Measurements from ENCODE around the gene HMGA1. TPM values are rescaled to one million over a fixed set of nuclear protein-coding genes. Genes with fewer than 3 reads are reported as not detected.

HMGA1 gene
- total and polyA plus RNA-seq, 2 of the 13 experiments (the other 11 are each of a cell fraction or from before 2014, with no cell fraction given), result 117 to 145 TPM

DNA sequence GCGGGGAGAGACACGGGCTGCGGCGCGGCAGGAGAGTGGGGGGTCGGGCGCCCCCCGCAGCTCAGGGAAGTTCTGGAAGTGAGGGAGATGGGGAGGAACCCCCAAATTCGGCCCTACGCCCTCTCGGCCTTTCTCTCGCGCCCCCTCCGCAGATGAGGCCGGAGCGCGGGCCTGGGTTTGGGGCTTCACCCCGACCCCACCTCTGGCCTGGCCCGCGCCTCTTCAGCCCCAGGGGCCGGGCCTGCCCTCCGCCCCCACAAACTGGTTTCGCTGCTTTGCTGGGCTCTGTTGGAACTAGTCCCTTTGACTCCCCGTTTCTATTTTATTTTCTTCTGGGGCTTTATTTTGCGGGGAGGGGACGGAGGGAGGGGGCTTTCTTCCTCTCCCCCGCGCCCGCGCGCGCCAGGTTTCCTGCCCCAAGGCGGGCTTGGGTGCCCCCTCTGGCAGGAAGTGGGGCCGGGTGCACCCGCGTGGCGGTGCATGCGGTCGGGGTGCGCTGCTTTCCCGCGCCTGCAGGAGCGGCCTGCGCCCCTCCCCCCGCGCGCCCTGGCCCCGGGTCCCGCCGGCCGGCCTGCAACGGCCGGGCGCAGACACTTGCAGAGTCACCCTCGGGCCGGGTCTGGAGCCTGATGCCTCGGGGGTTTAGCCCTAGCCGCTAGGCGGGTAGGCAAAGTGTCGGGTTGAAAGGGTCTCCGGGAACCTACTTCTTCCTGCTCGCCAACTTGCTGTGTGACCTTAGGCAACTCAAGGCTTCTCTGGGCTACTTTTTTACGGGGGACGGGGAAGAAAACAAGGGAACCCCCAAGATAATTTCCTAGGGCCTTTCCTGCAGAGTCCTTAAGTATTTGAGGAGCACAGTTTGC is 1.3 kb downstream of the HMGA1 start:
- Histone ChIP-seq H3K79me2 (ENCODE audit: insufficient read depth, low read length) (peaks cover 25% of the 10 kb centered on the region), H3K9ac (ENCODE audit: insufficient read depth, low read depth, low read length) (peak overlapping the region; percentile 88), H2AFZ (ENCODE audit: low read length) (no peak overlapping the region), H3K36me3 (replicated peaks in 1 of 2; ENCODE audit: control insufficient read depth in 1 of 2, insufficient read depth in 2 of 2, low read length in 2 of 2) (peaks cover 16 to 28% of the 10 kb centered on the region in 2 experiments; a peak in 4 of 5 replicates), H3K4me3 (replicated peaks in 1 of 3; ENCODE audit: insufficient read depth in 1 of 3, low read depth in 2 of 3, low read length in 3 of 3) (peak overlapping the region; percentile 78 to 91 (median 86)), H3K9me3 (ENCODE audit: low read length) (no peaks in the 10 kb centered on the region), H4K20me1 (ENCODE audit: insufficient read depth, low read length) (no peaks in the 10 kb centered on the region), H3K27me3 (ENCODE audit: control insufficient read depth in 1 of 2, insufficient read depth in 2 of 2, low read length in 2 of 2) (no peaks in the 10 kb centered on the region; a peak in 1 of 5 replicates), H3K27ac (ENCODE audit: extremely low read length, insufficient read depth, low read length) (peak overlapping the region; percentile 65), H3K4me1 (ENCODE audit: insufficient read depth, low read length) (peaks cover 43% of the 10 kb centered on the region), H3K4me2 (ENCODE audit: low read depth, low read length) (peak overlapping the region; percentile 79)
- CTCF ChIA-PET (ENCODE audit: low intra/inter-chr PET ratio, low total read pairs), result interaction anchor here (0.9 kb wide), 1 partner anchor 41 kb away, joined by 4 read pairs; no protein-coding TSS in a partner anchor
- no TSS peak for BruUV-seq (replicated peaks)
- peak; percentile 58 for ATAC-seq
- 5% methylated on average over 40 of the region's 64 CpGs for WGBS (ENCODE audit: low lambda C conversion rate)
- in situ Hi-C loops (cut with HindIII; ENCODE audit: extremely low pct_ligation_motif_present, low pct_unique_long_range_greater_than_20kb), result loop anchor here (25.0 kb wide), 1 partner anchor 374 kb away; no protein-coding TSS in a partner anchor
- FAIRE-seq, result no peak
- DNase-seq (ENCODE audit: low spot score), result peak; percentile 59
- POLR2A ChIA-PET, result interaction anchor here (0.8 to 1.7 kb wide), 4 partner anchors 14 to 177 kb away, joined by 3 to 14 read pairs (median 6); partner anchors contain the start of gene NUDT3
- intact Hi-C loops (cut with micrococcal nuclease; ENCODE audit: unreplicated experiment), result loop anchor here (2.0 kb wide), 1 partner anchor 37 kb away; no protein-coding TSS in a partner anchor
- peak; percentile 99 for TF ChIP-seq IRX3 (CRISPR knock-in tag; IDR thresholded peaks at IDR 0.05; ENCODE audit: borderline replicate concordance, low read depth)
- TF ChIP-seq ZNF703 (CRISPR knock-in tag; IDR thresholded peaks at IDR 0.05; ENCODE audit: borderline replicate concordance), result peak; percentile 93
- TF ChIP-seq ZNF446 (CRISPR knock-in tag; IDR thresholded peaks at IDR 0.05), result peak; percentile 99
- TF ChIP-seq ZNF460 (CRISPR knock-in tag; IDR thresholded peaks at IDR 0.05; ENCODE audit: borderline replicate concordance), result no peak
- TF ChIP-seq TAF1 (CRISPR knock-in tag; IDR thresholded peaks at IDR 0.05), result peak; percentile 43; the same call in 1 of the 2 replicates
- peak; percentile 99 for TF ChIP-seq ZSCAN21 (CRISPR knock-in tag; IDR thresholded peaks at IDR 0.05; ENCODE audit: borderline replicate concordance)
- TF ChIP-seq, protein P1, sequence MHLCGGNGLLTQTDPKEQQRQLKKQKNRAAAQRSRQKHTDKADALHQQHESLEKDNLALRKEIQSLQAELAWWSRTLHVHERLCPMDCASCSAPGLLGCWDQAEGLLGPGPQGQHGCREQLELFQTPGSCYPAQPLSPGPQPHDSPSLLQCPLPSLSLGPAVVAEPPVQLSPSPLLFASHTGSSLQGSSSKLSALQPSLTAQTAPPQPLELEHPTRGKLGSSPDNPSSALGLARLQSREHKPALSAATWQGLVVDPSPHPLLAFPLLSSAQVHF (CRISPR knock-in tag; IDR thresholded peaks at IDR 0.05), result peak; percentile 97
- TF ChIP-seq ZNF709 (CRISPR knock-in tag; IDR thresholded peaks at IDR 0.05), result peak; percentile 98
- TF ChIP-seq ZNF251 (CRISPR knock-in tag; IDR thresholded peaks at IDR 0.05), result peak; percentile 98; the same call in 1 of the 2 replicates
- TF ChIP-seq GLI4 (CRISPR knock-in tag; IDR thresholded peaks at IDR 0.05; ENCODE audit: borderline replicate concordance), result no peak; the same call in 1 of the 2 replicates
- TF ChIP-seq KLF6 (CRISPR knock-in tag; IDR thresholded peaks at IDR 0.05), result peak; percentile 90; the same call in 1 of the 2 replicates
- TF ChIP-seq FOXA1 (IDR thresholded peaks at IDR 0.05), result no peak
- no peak for TF ChIP-seq FOXA1 (CRISPR knock-in tag; IDR thresholded peaks at IDR 0.05)
- no peak for TF ChIP-seq KDM4B (CRISPR knock-in tag; IDR thresholded peaks at IDR 0.05)
- TF ChIP-seq, protein P2, sequence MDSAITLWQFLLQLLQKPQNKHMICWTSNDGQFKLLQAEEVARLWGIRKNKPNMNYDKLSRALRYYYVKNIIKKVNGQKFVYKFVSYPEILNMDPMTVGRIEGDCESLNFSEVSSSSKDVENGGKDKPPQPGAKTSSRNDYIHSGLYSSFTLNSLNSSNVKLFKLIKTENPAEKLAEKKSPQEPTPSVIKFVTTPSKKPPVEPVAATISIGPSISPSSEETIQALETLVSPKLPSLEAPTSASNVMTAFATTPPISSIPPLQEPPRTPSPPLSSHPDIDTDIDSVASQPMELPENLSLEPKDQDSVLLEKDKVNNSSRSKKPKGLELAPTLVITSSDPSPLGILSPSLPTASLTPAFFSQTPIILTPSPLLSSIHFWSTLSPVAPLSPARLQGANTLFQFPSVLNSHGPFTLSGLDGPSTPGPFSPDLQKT (CRISPR knock-in tag; IDR thresholded peaks at IDR 0.05; ENCODE audit: borderline replicate concordance), result peak; percentile 85; the same call in 1 of the 2 replicates
- no peak for TF ChIP-seq SMAD3 (CRISPR knock-in tag; IDR thresholded peaks at IDR 0.05)
- no peak for TF ChIP-seq NONO (IDR thresholded peaks at IDR 0.05)
- TF ChIP-seq NONO (CRISPR knock-in tag; conservative IDR thresholded peaks at IDR 0.05), result 0 out of 2 replicates have a peak, but pooled peaks have one; percentile 56
- TF ChIP-seq TCF7L2 (IDR thresholded peaks at IDR 0.05; ENCODE audit: low read depth, low read length), result no peak
- TF ChIP-seq LCORL (IDR thresholded peaks at IDR 0.05), result no peak
- TF ChIP-seq LCORL (CRISPR knock-in tag; IDR thresholded peaks at IDR 0.05), result no peak
- peak; percentile 98 for TF ChIP-seq BORCS8-MEF2B (CRISPR knock-in tag; IDR thresholded peaks at IDR 0.05)
- peak; percentile 80 for TF ChIP-seq HDAC2 (CRISPR knock-in tag; IDR thresholded peaks at IDR 0.05)

Measured in HepG2 (cell line).